ENCODE data around the gene TRIM67.
"Not testable (repeated sequence)": the region's sequence is repeated elsewhere in the genome, so short reads cannot be mapped to it uniquely, and the experiment has no call there.

Gene TRIM67

GRCh38 chr1:231161667-231162296, at the start of gene TRIM67:
Gene TRIM67, plus strand, starts transcription at chr1:231162058. Its CDS starts 912 bp downstream, at chr1:231162970.
- DNase-seq, result no peak

DNA sequence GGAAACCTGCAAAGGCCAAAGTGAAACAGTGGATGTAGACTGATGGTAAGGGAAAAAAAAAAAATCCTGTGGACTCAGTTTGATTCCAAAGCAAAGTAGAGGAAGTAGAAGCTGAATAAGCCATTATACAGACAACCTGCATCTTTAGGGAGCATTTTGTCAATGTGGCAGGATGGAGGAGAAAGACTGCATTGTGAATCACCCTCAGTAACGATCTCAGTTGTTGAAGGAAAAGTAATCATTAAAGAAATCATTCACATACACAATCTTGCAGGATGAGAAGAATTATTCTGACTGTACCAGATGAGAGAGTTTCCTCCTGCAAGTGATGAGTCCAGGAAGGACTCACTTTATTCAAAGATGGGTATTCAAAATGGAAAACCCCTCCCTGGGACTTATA, 45.1 kb upstream of the TRIM67 start:
- no peak for DNase-seq

DNA sequence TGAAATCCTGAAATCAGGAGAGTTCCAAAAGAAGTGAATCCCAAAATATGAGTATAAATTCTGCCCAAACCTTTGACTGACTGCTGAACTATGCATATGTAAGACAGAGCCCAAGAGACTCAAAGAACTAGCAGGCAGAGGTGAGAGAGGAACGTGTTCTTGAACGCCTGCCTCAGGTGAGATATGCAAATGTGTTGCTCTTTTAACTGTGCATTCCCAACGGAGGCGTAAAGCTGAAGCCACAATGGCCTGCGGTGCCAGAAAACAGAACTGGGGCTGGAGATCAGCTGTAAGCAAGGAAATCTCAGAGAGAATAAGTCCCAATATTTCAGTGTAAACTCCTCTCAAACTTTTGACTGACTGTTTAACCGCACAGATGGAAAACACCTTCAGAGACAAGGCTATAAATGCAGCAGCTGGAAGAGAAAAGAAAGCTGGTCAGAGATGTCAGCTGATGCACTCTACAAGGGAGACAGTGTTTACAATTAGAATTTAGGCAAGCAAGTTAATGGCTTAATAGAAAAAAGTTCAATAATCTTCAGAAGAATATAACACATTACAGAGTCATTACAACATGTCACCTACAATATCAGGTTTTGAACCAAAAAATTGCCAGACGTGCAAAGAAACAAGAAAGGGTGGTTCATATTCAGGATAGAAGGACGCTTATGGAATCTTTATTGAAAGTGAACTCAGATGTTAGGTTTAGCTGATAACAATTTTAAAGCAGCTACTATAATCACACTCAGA, 43.0 kb upstream of the TRIM67 start:
- no peak for DNase-seq

DNA sequence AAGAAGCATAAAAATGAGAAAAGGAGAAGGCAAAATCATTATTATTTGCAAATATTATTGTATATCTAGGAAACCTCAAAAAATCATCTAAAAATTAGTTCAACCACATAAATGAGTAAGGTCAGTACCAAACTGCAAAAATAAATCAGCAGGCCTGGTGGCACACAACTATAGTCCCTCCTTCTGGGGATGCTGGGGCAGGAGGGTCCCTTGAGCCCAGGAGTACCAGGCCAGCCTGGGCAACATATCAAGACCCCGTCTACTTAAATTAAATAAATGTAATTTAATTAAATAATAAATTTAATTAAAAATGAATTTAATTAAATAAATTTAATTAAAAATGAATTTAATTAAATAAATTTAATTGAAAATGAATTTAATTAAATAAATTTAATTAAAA, 40.3 kb upstream of the TRIM67 start:
- no peak for DNase-seq

GRCh38 chr1:231122143-231122542, 39.7 kb upstream of the TRIM67 start:
- no peak for DNase-seq

GRCh38 chr1:231124746-231125145, 37.1 kb upstream of the TRIM67 start:
- no peak for DNase-seq

DNA sequence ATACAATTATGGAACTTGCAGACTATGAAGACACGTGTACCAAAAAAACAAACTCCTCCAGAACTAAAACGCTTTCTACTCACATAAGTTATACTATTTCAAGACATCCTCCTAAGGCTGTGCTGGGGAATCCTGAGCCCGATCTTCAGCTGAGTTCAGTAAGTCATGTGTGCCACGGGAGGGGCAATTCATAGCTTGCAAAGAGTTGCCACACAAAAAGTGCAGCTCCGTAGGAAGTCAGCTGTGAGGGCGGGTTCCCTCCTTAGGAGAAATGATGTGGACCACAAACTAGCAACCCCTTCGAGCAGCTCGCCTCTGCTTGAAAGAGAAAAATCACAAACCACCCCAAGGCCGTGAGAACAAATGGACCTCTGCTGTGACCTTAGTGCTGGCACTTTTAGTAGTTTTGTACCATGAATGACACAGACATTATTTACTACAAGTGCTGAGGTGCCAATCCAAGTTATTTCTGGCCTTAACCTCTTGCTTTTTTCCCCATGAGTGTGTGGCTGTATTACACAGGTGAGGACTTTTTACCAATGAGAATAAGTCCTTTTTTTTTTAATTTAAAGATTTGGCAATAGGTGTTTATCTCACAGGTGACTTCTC, 35.8 kb upstream of the TRIM67 start:
- no peak for DNase-seq

- not testable (repeated sequence) for DNase-seq
Observed at GRCh38 chr1:231127106-231127505, 34.8 kb upstream of the TRIM67 start.

GRCh38 chr1:231128471-231128870, 33.4 kb upstream of the TRIM67 start:
- not testable (repeated sequence) for DNase-seq

GRCh38 chr1:231130544-231130943, 31.3 kb upstream of the TRIM67 start:
- no peak for DNase-seq

DNA sequence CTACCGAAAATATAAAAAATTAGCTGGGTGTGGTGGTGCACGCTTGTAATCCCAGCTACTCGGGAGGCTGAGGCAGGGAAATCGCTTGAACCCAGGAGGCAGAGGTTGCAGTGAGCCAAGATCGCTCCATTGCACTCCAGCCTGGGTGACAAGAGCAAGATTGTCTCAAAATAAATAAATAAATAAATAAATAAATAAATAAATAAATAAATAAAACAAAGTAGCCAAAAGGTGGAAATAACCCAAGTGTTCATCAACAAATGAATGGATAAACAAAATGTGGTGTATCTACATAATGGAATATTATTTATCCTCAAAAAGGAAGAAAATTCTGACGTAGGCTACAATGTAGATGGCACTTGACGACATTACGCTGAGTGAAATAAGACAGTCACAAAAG, 29.3 kb upstream of the TRIM67 start:
- DNase-seq, result not testable (repeated sequence)

DNA sequence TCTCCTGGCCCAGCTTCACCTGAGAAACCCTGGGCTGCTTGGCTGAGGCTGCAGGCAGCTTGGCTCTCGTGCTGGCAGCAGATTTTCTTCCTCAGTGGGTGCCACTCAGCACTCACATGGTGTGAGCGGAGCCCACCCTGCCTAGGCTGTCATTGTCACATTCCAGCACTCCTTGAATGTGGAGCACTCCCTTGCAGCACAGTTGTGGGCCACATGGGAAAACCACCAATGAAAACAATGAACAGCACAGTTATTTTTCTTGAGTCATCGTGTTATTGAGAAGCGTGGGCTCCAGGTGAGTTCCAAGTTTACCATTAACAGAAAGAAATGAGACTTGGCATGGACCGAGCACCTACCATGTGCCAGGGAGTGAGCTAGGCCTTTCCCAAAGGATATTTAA, 27.2 kb upstream of the TRIM67 start:
- DNase-seq, result no peak

DNA sequence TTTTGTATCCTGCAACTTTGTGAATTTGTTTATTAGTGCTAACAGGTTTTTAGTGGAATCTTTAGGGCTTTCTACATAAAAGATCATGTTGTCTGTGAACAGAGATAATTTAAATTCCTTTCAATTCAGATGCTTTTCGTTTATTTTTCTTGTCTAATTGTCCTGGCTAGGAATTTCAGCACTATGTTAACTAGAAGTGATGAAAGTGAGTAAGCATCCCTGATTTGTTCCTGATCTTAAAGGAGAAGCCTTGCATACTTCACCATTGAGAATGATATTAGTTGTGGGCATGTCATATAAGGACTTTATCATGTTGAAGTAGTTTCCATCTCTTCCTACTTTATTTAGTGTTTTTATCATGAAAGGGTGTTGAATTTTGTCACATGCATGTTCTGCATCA, 23.6 kb upstream of the TRIM67 start:
- no peak for DNase-seq

DNA sequence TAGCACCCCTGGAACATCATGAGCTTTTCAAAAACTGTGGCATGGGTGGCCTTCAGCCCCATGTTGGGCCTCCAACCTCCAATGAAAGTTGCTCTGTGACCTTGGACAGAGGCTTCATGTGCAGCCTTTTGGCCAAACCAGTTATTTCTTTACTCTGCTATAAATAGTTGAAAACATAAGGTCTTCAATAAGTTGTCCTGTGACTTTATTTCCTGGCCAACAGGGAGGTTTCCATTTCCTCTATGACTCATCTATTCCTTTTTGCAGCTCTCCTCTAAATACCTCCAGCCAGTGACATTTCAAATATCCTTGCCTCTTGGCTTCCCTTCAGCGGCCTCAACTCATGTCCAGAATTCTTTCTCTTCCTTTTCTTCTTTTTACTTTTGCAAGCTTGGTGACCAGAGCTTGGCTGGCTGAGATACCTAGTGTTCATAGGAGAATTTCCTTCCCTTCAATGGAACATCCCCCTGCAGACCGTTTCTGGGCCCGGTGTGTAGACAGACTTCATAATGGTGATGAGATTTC, 22.7 kb upstream of the TRIM67 start:
- no peak for DNase-seq

DNA sequence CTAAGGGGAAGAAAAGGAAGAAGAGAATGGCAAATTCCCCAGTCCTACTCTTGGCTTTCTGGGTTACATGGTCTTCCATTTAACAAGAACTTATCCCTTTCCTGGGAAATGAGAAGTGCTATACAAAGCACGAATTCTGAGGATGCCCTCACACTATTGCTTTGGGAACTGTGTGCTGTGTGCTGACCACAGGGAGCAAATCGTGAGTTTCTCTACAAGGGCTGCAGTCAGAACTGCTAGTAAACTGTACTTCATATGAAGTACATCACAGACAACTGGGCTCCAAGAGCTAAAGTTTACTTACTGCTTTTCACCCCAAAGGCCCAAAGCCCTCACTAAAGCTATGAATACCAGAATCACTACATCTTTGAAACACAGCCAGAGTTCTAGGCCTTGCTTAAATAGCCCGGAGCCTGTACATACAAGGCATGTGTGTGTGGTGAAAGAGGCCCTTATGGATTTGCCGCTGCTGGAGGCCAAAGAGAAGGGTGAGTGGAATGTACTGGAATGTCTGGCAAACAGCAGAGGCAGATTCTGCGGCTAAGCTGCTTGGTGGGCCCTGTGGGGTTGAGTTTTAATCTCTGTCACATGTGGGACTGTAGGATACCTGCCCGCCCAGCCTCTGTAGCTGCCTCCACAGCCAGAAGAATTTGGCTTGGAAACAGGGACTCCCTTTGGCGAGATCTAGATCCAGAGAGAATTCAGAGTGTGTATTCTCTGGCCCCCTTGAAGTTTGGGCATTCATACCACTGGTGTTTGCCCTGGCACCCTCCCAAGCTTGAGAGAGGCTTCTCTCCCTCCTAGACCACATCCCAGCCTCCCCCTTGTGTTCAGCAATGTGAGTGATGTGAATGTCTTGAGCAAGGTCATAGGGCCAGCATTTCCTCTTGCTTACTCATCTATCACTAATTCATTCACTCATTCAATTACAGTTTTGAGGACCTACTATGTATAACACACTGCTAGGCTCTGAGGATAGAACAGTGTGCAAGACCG, 21.9 kb upstream of the TRIM67 start:
- DNase-seq, result no peak

GRCh38 chr1:231144416-231145193, 17.3 kb upstream of the TRIM67 start:
- DNase-seq, result no peak

GRCh38 chr1:231147896-231148295, 14.0 kb upstream of the TRIM67 start:
- no peak for DNase-seq

- no peak for DNase-seq
Observed at GRCh38 chr1:231151811-231152210, 10.0 kb upstream of the TRIM67 start.

DNA sequence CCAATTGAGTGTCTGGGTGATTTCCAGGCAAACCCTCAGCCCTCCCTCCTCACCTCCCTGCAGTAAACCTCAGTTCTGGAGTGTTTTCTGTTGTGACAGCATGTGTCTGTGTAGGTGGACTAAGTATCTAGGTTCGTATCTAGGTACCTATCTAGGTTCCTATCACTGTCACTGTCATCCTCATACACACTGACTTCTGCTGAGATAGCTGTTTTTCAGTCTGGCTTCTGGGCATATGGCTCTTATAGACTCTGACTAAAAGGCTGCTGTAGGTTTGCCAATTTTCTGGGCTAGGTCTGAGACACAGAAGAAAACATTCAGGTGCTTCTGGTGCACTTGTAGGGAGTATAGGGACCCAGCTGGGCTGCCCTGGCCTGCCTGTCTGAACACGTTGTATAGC, 8.1 kb upstream of the TRIM67 start:
- no peak for DNase-seq

DNA sequence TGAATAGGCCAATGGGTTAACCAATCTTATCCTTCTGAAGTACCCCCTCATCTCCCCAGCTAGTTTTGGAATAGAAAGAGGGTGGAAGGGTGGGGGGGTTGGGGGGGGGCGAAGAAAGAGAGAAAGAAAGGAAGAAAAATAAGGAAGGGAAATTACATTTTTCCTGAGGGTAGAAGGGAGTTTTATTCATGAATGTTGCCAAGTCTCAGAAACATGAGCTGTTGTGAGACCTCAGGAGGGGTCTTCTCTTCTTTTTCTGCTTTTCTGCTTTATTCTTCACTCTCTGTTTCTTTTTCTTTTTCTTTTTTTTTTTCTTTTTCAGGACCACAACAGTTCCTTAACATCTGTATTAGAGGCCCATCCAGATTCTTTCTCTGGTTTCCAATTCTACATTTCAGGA, 6.0 kb upstream of the TRIM67 start:
- DNase-seq, result no peak

- DNase-seq, result no peak
Observed at GRCh38 chr1:231157311-231157710, 4.5 kb upstream of the TRIM67 start.

GRCh38 chr1:231158141-231158540, 3.7 kb upstream of the TRIM67 start:
- not testable (repeated sequence) for DNase-seq
